CD14-positive monocyte (primary cell): ENCODE data around the gene RUFY4. TPM values are rescaled to one million over a fixed set of nuclear protein-coding genes. Genes with fewer than 3 reads are reported as not detected.

ENCODE experiments used
- DNase-seq, 3 donors: peaks; one replicate each; pipeline ENCODE4 v3.0.0-alpha.2; 2011 to 2022
- H2AFZ ChIP-seq: 2 replicates; pipeline ENCODE4 v1.6.0; 2012; ENCODE audit warnings: mild to moderate bottlenecking, low read depth, low read length, inconsistent platforms; ENCODE audit not compliant: insufficient read depth, poor library complexity, severe bottlenecking
- H3K27ac ChIP-seq, 2 donors: 1 replicate in 1 of 2; 2 replicates in 1 of 2; pipeline ENCODE4 v1.5.1; 2012 to 2013; ENCODE audit warnings: low read length in 2 of 2, control low read depth in 1 of 2, inconsistent platforms in 1 of 2, low read depth in 1 of 2, mild to moderate bottlenecking in 1 of 2
- H3K27me3 ChIP-seq, 2 donors: one replicate each; pipeline versions ENCODE4 v1.6.0 to v1.6.1; 2011 to 2013; ENCODE audit warnings: low read length in 2 of 2; ENCODE audit not compliant: control insufficient read depth in 2 of 2, insufficient read depth in 2 of 2
- H3K36me3 ChIP-seq, 2 donors: replicated peaks in 1 of 2; 1 replicate in 1 of 2; 2 replicates in 1 of 2; pipeline versions ENCODE4 v1.5.1 to v1.6.1; 2012 to 2013; ENCODE audit warnings: low read length in 2 of 2, control low read depth in 1 of 2, inconsistent platforms in 1 of 2, mild to moderate bottlenecking in 1 of 2; ENCODE audit not compliant: insufficient read depth in 2 of 2, control insufficient read depth in 1 of 2
- H3K4me1 ChIP-seq, 2 donors: 1 replicate in 1 of 2; 2 replicates in 1 of 2; pipeline versions ENCODE4 v1.5.1 to v1.6.1; 2012 to 2013; ENCODE audit warnings: low read length in 2 of 2, control low read depth in 1 of 2, inconsistent platforms in 1 of 2, mild to moderate bottlenecking in 1 of 2, moderate library complexity in 1 of 2; ENCODE audit not compliant: insufficient read depth in 2 of 2, control insufficient read depth in 1 of 2
- H3K4me2 ChIP-seq: replicated peaks from 2 replicates; pipeline ENCODE3; 2012; ENCODE audit warnings: low read length, moderate library complexity, mild to moderate bottlenecking; ENCODE audit not compliant: poor library complexity, severe bottlenecking; ENCODE audit errors: extremely low read depth
- H3K4me3 ChIP-seq, 3 experiments: fragments of 200-600 bp in 1 of 3; sonication (generic) in 1 of 3; replicated peaks in 1 of 3; 1 replicate in 2 of 3; 2 replicates in 1 of 3; pipeline ENCODE4 v1.5.1; 2011 to 2013; ENCODE audit warnings: low read length in 3 of 3, mild to moderate bottlenecking in 3 of 3, control low read depth in 2 of 3, low read depth in 2 of 3, inconsistent platforms in 1 of 3, moderate library complexity in 1 of 3
- H3K79me2 ChIP-seq: 2 replicates; pipeline ENCODE4 v1.6.0; 2012; ENCODE audit warnings: mild to moderate bottlenecking, control low read depth, inconsistent platforms, low read length, moderate library complexity; ENCODE audit not compliant: insufficient read depth
- H3K9ac ChIP-seq: 2 replicates; pipeline ENCODE4 v1.6.0; 2017; ENCODE audit warnings: low read length, mild to moderate bottlenecking; ENCODE audit not compliant: insufficient read depth, poor library complexity, severe bottlenecking
- H3K9me3 ChIP-seq, 2 donors: replicated peaks in 1 of 2; 1 replicate in 1 of 2; 2 replicates in 1 of 2; pipeline versions ENCODE4 v1.5.1 to v1.6.1; 2012 to 2013; ENCODE audit warnings: low read length in 2 of 2, control low read depth in 1 of 2; ENCODE audit not compliant: control insufficient read depth in 1 of 2, insufficient read depth in 1 of 2
- H4K20me1 ChIP-seq: 2 replicates; pipeline ENCODE4 v1.6.0; 2012; ENCODE audit warnings: mild to moderate bottlenecking, low read length, control low read depth, moderate library complexity; ENCODE audit not compliant: insufficient read depth
- H3K27ac Mint-ChIP-seq, 7 donors: one replicate each; pipeline ENCODE4 v1.8.0; 2020; ENCODE audit warnings: mild to moderate bottlenecking in 7 of 7, mixed read lengths in 7 of 7, moderate library complexity in 6 of 7, inconsistent platforms in 2 of 7
- H3K27me3 Mint-ChIP-seq, 3 donors: one replicate each; pipeline ENCODE4 v1.8.0; 2021 to 2022; ENCODE audit warnings: low read depth in 3 of 3, mild to moderate bottlenecking in 3 of 3, mixed read lengths in 3 of 3, moderate library complexity in 3 of 3, inconsistent platforms in 1 of 3
- H3K36me3 Mint-ChIP-seq, 2 donors: one replicate each; pipeline ENCODE4 v1.8.0; 2020; ENCODE audit warnings: mixed read lengths in 2 of 2, inconsistent platforms in 1 of 2, mild to moderate bottlenecking in 1 of 2
- H3K4me1 Mint-ChIP-seq: one replicate; pipeline ENCODE4 v1.8.0; 2020; ENCODE audit warnings: mild to moderate bottlenecking, mixed read lengths
- H3K4me3 Mint-ChIP-seq, 2 donors: one replicate each; pipeline ENCODE4 v1.8.0; 2020; ENCODE audit warnings: mild to moderate bottlenecking in 2 of 2, mixed read lengths in 2 of 2, moderate library complexity in 1 of 2
- H3K9me3 Mint-ChIP-seq, 7 donors: one replicate each; pipeline ENCODE4 v1.8.0; 2020 to 2022; ENCODE audit warnings: mixed read lengths in 7 of 7, mild to moderate bottlenecking in 6 of 7, moderate library complexity in 6 of 7, inconsistent platforms in 2 of 7
- WGBS: methylation state at CpG from one replicate; pipeline ENCODE4 v1.1.5; 2013; ENCODE audit warnings: missing lambda C conversion rate; ENCODE audit not compliant: insufficient coverage; 5-methylcytosine and 5-hydroxymethylcytosine counted together
- intact Hi-C, 2 donors: fragments of 100-400 bp; cut with micrococcal nuclease; formaldehyde crosslinking; loops; one replicate each; pipeline versions ENCODE4 v1.15.0 to v1.15.1; 2023
- polyA plus RNA-seq, 3 donors: library from polyadenylated mRNA; depleted of rRNA in 1 of 3; unstranded in 2 of 3; stranded (reverse) in 1 of 3; fragments of 300-500 nt in 2 of 3; fragments of >200 nt in 1 of 3; fragmentation: Illumina TruSeq in 2 of 3; gene quantifications; 1 replicate in 2 of 3; 2 replicates in 1 of 3; pipeline ENCODE4 v1.2.3, GENCODE V29; 2012 to 2021
- TF ChIP-seq, protein P1 (sequence below): fragments of 200-600 bp; IDR thresholded peaks from one replicate; pipeline ENCODE4 v1.8.0; 2022; ENCODE audit warnings: antibody characterized with exemption, mild to moderate bottlenecking

Gene RUFY4
- polyA plus RNA-seq, 3 donors = 0.65 to 26.1 (median 0.68) TPM

DNA sequence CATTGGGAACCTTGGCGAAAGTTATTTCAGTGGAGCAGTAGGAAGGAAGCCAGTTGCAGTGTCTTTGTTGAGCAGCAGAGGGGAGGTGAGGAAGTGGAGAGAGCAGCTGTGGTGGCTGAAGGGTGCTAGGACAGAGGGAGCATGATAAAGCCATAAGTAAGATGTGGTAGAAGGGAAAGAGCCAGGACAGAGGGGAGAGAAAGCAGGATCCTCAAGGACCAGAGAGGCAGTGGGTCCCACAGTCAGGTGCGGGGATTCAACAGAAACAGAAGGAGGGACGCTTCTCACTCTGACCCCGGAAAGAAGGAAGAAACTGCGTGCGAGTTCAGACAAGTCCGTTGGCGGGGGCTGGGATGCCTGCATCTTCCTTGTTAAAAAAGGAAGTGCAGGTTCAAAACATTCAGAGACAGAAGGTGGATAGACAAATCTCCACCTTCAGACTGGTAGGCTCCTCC is 56.6 kb downstream of the RUFY4 start, which contains the start of gene CXCR2:
TSS of gene CXCR2 (plus strand) at position 403 of the 455 bp plus-strand sequence. CDS start 8,774 bp downstream, outside the sequence.
- 0% methylated on average over 4 of the region's 8 CpGs for WGBS
- H3K4me1 ChIP-seq = peaks cover 66 to 68% of the 10 kb centered on the region in 2 donors
- peak; percentile 40 to 66 (median 61) for DNase-seq
- H3K4me3 ChIP-seq = peak within 1 kb of the TSS; percentile 46 to 82 (median 77)
- peaks cover 0 to 12% of the 10 kb centered on the region in 2 donors for H3K9me3 ChIP-seq
- Mint-ChIP-seq H3K4me3 (peak within 1 kb of the TSS; percentile 84 to 93), H3K27ac (peak within 1 kb of the TSS; percentile 85 to 96 (median 91)), H3K9me3 (peaks cover 13 to 25% (median 19%) of the 10 kb centered on the region in 7 donors), H3K4me1 (peaks cover 65% of the 10 kb centered on the region), H3K27me3 (peaks cover 0 to 7% (median 0%) of the 10 kb centered on the region in 3 donors), H3K36me3 (peaks cover 5 to 6% of the 10 kb centered on the region in 2 donors)
- peak within 1 kb of the TSS; percentile 70 for H3K9ac ChIP-seq
- peaks cover 0 to under 1% of the 10 kb centered on the region in 2 donors for H3K36me3 ChIP-seq
- H4K20me1 ChIP-seq = no peaks in the 10 kb centered on the region
- peak within 1 kb of the TSS; percentile 87 to 94 for H3K27ac ChIP-seq
- H3K4me2 ChIP-seq = peak within 1 kb of the TSS; percentile 79
- TF ChIP-seq, protein P1, sequence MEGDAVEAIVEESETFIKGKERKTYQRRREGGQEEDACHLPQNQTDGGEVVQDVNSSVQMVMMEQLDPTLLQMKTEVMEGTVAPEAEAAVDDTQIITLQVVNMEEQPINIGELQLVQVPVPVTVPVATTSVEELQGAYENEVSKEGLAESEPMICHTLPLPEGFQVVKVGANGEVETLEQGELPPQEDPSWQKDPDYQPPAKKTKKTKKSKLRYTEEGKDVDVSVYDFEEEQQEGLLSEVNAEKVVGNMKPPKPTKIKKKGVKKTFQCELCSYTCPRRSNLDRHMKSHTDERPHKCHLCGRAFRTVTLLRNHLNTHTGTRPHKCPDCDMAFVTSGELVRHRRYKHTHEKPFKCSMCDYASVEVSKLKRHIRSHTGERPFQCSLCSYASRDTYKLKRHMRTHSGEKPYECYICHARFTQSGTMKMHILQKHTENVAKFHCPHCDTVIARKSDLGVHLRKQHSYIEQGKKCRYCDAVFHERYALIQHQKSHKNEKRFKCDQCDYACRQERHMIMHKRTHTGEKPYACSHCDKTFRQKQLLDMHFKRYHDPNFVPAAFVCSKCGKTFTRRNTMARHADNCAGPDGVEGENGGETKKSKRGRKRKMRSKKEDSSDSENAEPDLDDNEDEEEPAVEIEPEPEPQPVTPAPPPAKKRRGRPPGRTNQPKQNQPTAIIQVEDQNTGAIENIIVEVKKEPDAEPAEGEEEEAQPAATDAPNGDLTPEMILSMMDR = peak; percentile 20
- intact Hi-C loops = no loop called here
- H3K79me2 ChIP-seq = peaks cover 42% of the 10 kb centered on the region
- peak within 1 kb of the TSS; percentile 84 for H2AFZ ChIP-seq
- H3K27me3 ChIP-seq = no peaks in the 10 kb centered on the region

DNA sequence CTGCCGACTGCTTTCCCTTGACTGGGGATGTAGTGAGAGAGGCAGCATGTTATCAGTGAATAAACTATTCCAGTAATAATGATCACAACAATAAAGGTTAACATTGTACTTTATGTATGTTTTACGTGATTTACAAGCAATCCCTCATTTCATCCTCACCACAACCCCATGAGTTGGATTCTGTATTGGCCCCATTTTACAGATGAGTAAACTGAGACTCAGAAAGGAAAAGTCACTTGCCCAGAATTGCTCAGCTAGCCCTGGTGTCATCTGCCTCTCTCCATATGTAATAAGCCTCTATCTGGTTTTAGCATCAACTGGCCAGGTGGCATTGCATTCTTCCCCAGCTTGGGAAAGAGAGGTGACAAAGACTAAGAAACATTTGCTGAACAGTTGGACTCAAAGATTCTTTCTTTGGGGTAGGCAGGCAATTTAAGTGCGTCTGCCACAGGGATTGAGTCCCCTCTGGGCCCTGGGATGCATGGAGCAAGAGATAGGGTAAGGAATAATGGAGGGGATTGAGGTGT is 58.9 kb downstream of the RUFY4 start:
- TF ChIP-seq, protein P1 = no peak
- H3K9ac ChIP-seq = peak overlapping the region; percentile 29
- peak overlapping the region in 2 of 3 experiments; percentile 7 to 77 for H3K4me3 ChIP-seq
- H2AFZ ChIP-seq = no peak overlapping the region
- no peaks in the 10 kb centered on the region for H3K27me3 ChIP-seq
- H3K79me2 ChIP-seq = peaks cover 59% of the 10 kb centered on the region
- intact Hi-C loops = no loop called here
- Mint-ChIP-seq H3K4me3 (peak overlapping the region; percentile 14 to 81), H3K27me3 (peaks cover 0 to 4% (median 0%) of the 10 kb centered on the region in 3 donors), H3K9me3 (peaks cover 0 to 2% (median under 1%) of the 10 kb centered on the region in 7 donors), H3K36me3 (peaks cover 23 to 27% of the 10 kb centered on the region in 2 donors), H3K4me1 (peaks cover 78% of the 10 kb centered on the region), H3K27ac (peak overlapping the region in 6 of 7 donors; percentile 82 to 91 (median 88))
- 100% methylated on average over 1 of the region's 3 CpGs for WGBS
- H3K4me1 ChIP-seq = peaks cover 71 to 75% of the 10 kb centered on the region in 2 donors
- DNase-seq = no peak
- peaks cover 0 to 16% of the 10 kb centered on the region in 2 donors for H3K36me3 ChIP-seq
- no peaks in the 10 kb centered on the region for H4K20me1 ChIP-seq
- H3K27ac ChIP-seq = peak overlapping the region in 1 of 2 donors; percentile 94
- H3K9me3 ChIP-seq = no peaks in the 10 kb centered on the region
- peak overlapping the region; percentile 79 for H3K4me2 ChIP-seq
